Neural progenitor cell (in vitro differentiated cells): ENCODE results near the gene TRIM44. TPM values are rescaled to one million over a fixed set of nuclear protein-coding genes. Genes with fewer than 3 reads are reported as not detected.

ENCODE experiments used
- DNase-seq: peaks from one replicate; pipeline ENCODE4 v3.0.0-alpha.2; 2016; ENCODE audit warnings: low spot score
- H2AFZ ChIP-seq: fragments of 200-600 bp; sonication (generic); replicated peaks from 2 replicates; pipeline ENCODE4 v1.6.1; 2016; ENCODE audit warnings: antibody characterized with exemption
- H3F3A ChIP-seq: fragments of 200-600 bp; sonication (generic); 2 replicates; pipeline ENCODE4 v1.6.1; 2016; ENCODE audit warnings: antibody characterized with exemption, low read depth
- H3K27ac ChIP-seq: fragments of 200-600 bp; sonication (generic); 2 replicates; pipeline ENCODE4 v1.5.1; 2016; ENCODE audit warnings: mild to moderate bottlenecking
- H3K27me3 ChIP-seq: fragments of 200-600 bp; sonication (generic); 2 replicates; pipeline ENCODE4 v1.6.1; 2016; ENCODE audit warnings: mild to moderate bottlenecking, moderate library complexity
- H3K36me3 ChIP-seq: fragments of 200-600 bp; sonication (generic); 2 replicates; pipeline ENCODE4 v1.5.1; 2016
- H3K4me1 ChIP-seq: fragments of 200-600 bp; sonication (generic); 2 replicates; pipeline ENCODE4 v1.6.1; 2016; ENCODE audit warnings: mixed run types
- H3K4me2 ChIP-seq: fragments of 200-600 bp; sonication (generic); 2 replicates; pipeline ENCODE4 v1.6.1; 2016
- H3K4me3 ChIP-seq: fragments of 200-600 bp; sonication (generic); 2 replicates; pipeline ENCODE4 v1.5.1; 2016
- H3K79me2 ChIP-seq: fragments of 200-600 bp; sonication (generic); 2 replicates; pipeline ENCODE4 v1.6.1; 2016; ENCODE audit warnings: low read depth
- H3K9ac ChIP-seq: fragments of 200-600 bp; sonication (generic); 2 replicates; pipeline ENCODE4 v1.6.1; 2016
- H3K9me3 ChIP-seq: fragments of 200-600 bp; sonication (generic); 2 replicates; pipeline ENCODE4 v1.5.1; 2016; ENCODE audit warnings: low read depth
- H4K20me1 ChIP-seq: fragments of 200-600 bp; sonication (generic); 2 replicates; pipeline ENCODE4 v1.6.1; 2016; ENCODE audit warnings: low read depth
- H3K27ac Mint-ChIP-seq: 3 replicates; pipeline ENCODE4 v1.8.0; 2021; ENCODE audit warnings: mixed read lengths
- H3K27me3 Mint-ChIP-seq: 2 replicates; pipeline ENCODE4 v1.8.0; 2022; ENCODE audit warnings: low read depth, mild to moderate bottlenecking, inconsistent platforms, moderate library complexity, mixed read lengths; ENCODE audit not compliant: insufficient read depth
- H3K36me3 Mint-ChIP-seq: 3 replicates; pipeline ENCODE4 v1.8.0; 2021; ENCODE audit warnings: mixed read lengths
- H3K4me1 Mint-ChIP-seq: 3 replicates; pipeline ENCODE4 v1.8.0; 2021; ENCODE audit warnings: mixed read lengths
- H3K4me3 Mint-ChIP-seq: 3 replicates; pipeline ENCODE4 v1.8.0; 2021; ENCODE audit warnings: mild to moderate bottlenecking, moderate library complexity, mixed read lengths
- H3K9me3 Mint-ChIP-seq: 3 replicates; pipeline ENCODE4 v1.8.0; 2020; ENCODE audit warnings: mixed read lengths
- EZH2 ChIP-seq: fragments of 200-600 bp; sonication (generic); IDR thresholded peaks from 2 replicates; pipeline ENCODE4 v1.6.1; 2017; ENCODE audit warnings: antibody characterized with exemption, mild to moderate bottlenecking, moderate library complexity
- EZH2phosphoT487 ChIP-seq: fragments of 200-600 bp; sonication (generic); IDR thresholded peaks from 2 replicates; pipeline ENCODE4 v1.6.1; 2017; ENCODE audit warnings: antibody characterized with exemption
- total RNA-seq: library from RNA; depleted of rRNA; stranded (reverse); fragments of >200 nt; gene quantifications from 2 replicates; pipeline ENCODE4 v1.2.3, GENCODE V29; 2015; ENCODE audit warnings: low replicate concordance
- TF ChIP-seq, protein P1 (sequence below): fragments of 200-600 bp; sonication (generic); IDR thresholded peaks from 2 replicates; pipeline ENCODE4 v1.5.1; 2017; ENCODE audit warnings: antibody characterized with exemption, mild to moderate bottlenecking

TRIM44 gene
- total RNA-seq, 1 donor from 2014 or later = 44.1 TPM

DNA sequence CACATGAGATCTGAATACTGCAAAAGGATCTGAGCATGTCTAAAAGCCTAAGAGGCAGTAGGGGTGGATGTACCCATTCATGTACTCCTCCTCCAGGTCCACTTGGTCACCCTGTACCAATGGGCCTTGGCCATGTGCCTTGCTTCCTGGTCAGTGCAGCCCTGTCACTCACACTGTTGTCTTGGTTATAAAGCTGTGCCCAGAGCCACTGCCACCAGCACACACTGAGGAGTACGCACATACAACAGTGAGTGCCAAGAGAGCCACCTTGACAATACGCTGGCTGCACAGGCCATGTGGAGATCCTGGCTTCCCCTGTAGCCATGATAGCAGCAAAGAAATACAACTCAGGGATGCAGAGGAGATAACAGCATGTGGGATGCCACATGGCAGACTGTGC is 184.9 kb downstream of the TRIM44 start:
- Histone ChIP-seq H3K4me3 (no peak overlapping the region), H3K9me3 (no peaks in the 10 kb centered on the region), H3K9ac (no peak overlapping the region), H2AFZ (no peak overlapping the region), H3K4me1 (no peaks in the 10 kb centered on the region), H3K27ac (no peak overlapping the region), H3K4me2 (no peak overlapping the region), H3K36me3 (no peaks in the 10 kb centered on the region), H3K27me3 (no peaks in the 10 kb centered on the region), H3F3A (no peaks in the 10 kb centered on the region), H3K79me2 (no peaks in the 10 kb centered on the region), H4K20me1 (no peaks in the 10 kb centered on the region)
- Mint-ChIP-seq H3K9me3 (no peaks in the 10 kb centered on the region), H3K27me3 (peaks cover 2% of the 10 kb centered on the region), H3K27ac (no peak overlapping the region), H3K4me3 (no peak overlapping the region), H3K36me3 (no peaks in the 10 kb centered on the region), H3K4me1 (peaks cover 8% of the 10 kb centered on the region)
- no peak for TF ChIP-seq EZH2phosphoT487
- DNase-seq = no peak

DNA sequence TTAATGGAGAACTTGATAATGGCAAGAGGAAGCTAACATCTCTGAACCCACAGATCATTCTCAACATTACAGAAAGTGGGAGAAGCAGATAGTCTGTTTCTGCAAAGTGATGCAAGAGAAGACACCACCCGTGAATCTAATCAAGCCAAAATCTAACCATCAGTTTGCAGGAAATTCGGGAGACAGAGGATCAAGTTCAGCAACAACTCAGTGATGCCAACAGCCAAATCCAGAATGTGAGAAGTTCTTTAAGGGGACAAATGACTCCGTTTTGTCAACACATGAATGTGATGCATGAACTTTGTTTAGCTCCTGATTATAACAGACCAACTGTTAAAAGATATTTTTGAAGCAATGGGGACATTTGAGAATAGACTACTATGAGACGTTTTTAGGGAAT is 186.0 kb downstream of the TRIM44 start:
- no peak overlapping the region for H3K9ac ChIP-seq
- H3K79me2 ChIP-seq = no peaks in the 10 kb centered on the region
- Mint-ChIP-seq H3K36me3 (no peaks in the 10 kb centered on the region), H3K27me3 (peaks cover 2% of the 10 kb centered on the region), H3K27ac (no peak overlapping the region), H3K9me3 (no peaks in the 10 kb centered on the region), H3K4me1 (peaks cover 8% of the 10 kb centered on the region), H3K4me3 (no peak overlapping the region)
- TF ChIP-seq EZH2phosphoT487 = no peak
- TF ChIP-seq, protein P1, sequence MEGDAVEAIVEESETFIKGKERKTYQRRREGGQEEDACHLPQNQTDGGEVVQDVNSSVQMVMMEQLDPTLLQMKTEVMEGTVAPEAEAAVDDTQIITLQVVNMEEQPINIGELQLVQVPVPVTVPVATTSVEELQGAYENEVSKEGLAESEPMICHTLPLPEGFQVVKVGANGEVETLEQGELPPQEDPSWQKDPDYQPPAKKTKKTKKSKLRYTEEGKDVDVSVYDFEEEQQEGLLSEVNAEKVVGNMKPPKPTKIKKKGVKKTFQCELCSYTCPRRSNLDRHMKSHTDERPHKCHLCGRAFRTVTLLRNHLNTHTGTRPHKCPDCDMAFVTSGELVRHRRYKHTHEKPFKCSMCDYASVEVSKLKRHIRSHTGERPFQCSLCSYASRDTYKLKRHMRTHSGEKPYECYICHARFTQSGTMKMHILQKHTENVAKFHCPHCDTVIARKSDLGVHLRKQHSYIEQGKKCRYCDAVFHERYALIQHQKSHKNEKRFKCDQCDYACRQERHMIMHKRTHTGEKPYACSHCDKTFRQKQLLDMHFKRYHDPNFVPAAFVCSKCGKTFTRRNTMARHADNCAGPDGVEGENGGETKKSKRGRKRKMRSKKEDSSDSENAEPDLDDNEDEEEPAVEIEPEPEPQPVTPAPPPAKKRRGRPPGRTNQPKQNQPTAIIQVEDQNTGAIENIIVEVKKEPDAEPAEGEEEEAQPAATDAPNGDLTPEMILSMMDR = no peak
- H3F3A ChIP-seq = no peaks in the 10 kb centered on the region
- DNase-seq = no peak
- H4K20me1 ChIP-seq = no peaks in the 10 kb centered on the region
- H3K27ac ChIP-seq = no peak overlapping the region
- H3K4me2 ChIP-seq = no peak overlapping the region
- no peak overlapping the region for H3K4me3 ChIP-seq
- no peaks in the 10 kb centered on the region for H3K36me3 ChIP-seq
- H3K4me1 ChIP-seq = no peaks in the 10 kb centered on the region
- no peak overlapping the region for H2AFZ ChIP-seq
- no peaks in the 10 kb centered on the region for H3K27me3 ChIP-seq
- H3K9me3 ChIP-seq = no peaks in the 10 kb centered on the region

DNA sequence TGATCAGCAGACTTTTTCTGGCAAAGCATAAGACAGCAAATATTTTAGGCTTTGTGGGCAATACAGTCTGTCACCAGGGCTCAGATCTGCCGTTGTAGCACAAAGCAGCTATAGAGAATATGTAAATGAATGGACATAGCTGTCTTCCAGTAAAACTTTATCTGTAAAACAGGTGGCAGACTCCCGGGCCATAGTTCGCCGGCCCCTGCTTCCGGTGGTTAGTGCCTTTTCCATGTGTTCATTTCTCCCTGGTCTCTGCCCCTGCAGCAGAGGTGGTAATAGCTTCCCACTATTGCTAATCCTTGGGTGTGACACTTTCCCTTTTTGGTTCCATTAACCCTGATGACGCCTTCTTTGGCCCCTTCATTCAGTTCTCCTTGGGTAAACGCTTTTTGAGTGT is 187.6 kb downstream of the TRIM44 start:
- Histone ChIP-seq H3K79me2 (no peaks in the 10 kb centered on the region), H3K27ac (no peak overlapping the region), H3K4me2 (no peak overlapping the region), H3K9me3 (no peaks in the 10 kb centered on the region), H3K9ac (no peak overlapping the region), H3K4me3 (no peak overlapping the region), H4K20me1 (no peaks in the 10 kb centered on the region), H3K27me3 (no peaks in the 10 kb centered on the region), H3K36me3 (no peaks in the 10 kb centered on the region), H3F3A (no peaks in the 10 kb centered on the region), H3K4me1 (no peaks in the 10 kb centered on the region), H2AFZ (no peak overlapping the region)
- Mint-ChIP-seq H3K27ac (no peak overlapping the region), H3K9me3 (no peaks in the 10 kb centered on the region), H3K36me3 (no peaks in the 10 kb centered on the region), H3K4me3 (no peak overlapping the region), H3K27me3 (peaks cover 5% of the 10 kb centered on the region), H3K4me1 (peaks cover 18% of the 10 kb centered on the region)
- TF ChIP-seq EZH2phosphoT487 (no peak), EZH2 (no peak)
- TF ChIP-seq, protein P1 = no peak
- no peak for DNase-seq

DNA sequence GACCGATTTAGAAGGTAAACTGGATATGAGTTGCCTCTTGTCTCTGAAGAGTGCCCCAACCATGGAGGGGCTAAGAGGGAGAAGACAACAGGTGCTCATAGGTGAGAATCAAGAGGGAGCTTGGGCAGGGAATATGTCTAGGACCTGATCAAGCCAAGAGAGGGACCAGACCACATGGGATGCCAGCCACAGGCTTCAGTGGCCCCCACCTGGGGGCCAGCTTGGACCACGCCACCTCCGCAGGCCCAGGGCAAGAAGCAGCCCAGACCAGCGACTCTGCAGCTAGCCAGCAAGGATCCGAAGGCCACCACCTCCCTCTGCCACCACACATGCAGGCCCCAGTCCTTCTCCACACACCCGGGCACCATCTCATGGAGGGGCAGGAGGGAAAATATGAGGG is 188.8 kb downstream of the TRIM44 start:
- no peak overlapping the region for H3K27ac Mint-ChIP-seq
- H3K9me3 ChIP-seq = no peaks in the 10 kb centered on the region

More for the DNA sequence above, 188.8 kb downstream of the TRIM44 start:
- Mint-ChIP-seq H3K4me1 (peaks cover 18% of the 10 kb centered on the region), H3K9me3 (no peaks in the 10 kb centered on the region), H3K27me3 (peaks cover 7% of the 10 kb centered on the region), H3K4me3 (no peak overlapping the region), H3K36me3 (no peaks in the 10 kb centered on the region)
- Histone ChIP-seq H3K4me3 (no peak overlapping the region), H3K4me1 (no peaks in the 10 kb centered on the region), H3K36me3 (no peaks in the 10 kb centered on the region), H3K27ac (no peak overlapping the region), H3F3A (no peaks in the 10 kb centered on the region), H4K20me1 (no peaks in the 10 kb centered on the region), H3K79me2 (no peaks in the 10 kb centered on the region), H3K4me2 (no peak overlapping the region), H3K27me3 (no peaks in the 10 kb centered on the region), H2AFZ (no peak overlapping the region), H3K9ac (no peak overlapping the region)
- DNase-seq = no peak
- TF ChIP-seq, protein P1 = no peak
- TF ChIP-seq EZH2phosphoT487 (no peak), EZH2 (no peak)
